Activated CD8-positive, alpha-beta T cell treated with anti-CD3 and anti-CD28 coated beads, Interleukin-2, amount 10 ng/mL, durations not matched to agents 7 days and 5 days (primary cell): Measurements from ENCODE around the gene TLE3. TPM values are rescaled to one million over a fixed set of nuclear protein-coding genes. Genes with fewer than 3 reads are reported as not detected.

Source experiments
- ATAC-seq: fragments of 150-1000 bp; cut with Tn5 transposase; one replicate; pipeline ENCODE4 v1.10.0; 2021; ENCODE audit warnings: moderate library complexity
- CTCF ChIA-PET: fragments of 350-600 bp; sonication (Branson Sonifier 250); formaldehyde crosslinking; loops from one replicate; lab custom pipeline; 2021; ENCODE audit warnings: antibody characterized with exemption; lab: Charles Lee
- POLR2A ChIA-PET: fragments of 350-600 bp; sonication (Branson Sonifier 250); formaldehyde crosslinking; loops from one replicate; lab custom pipeline; 2021; ENCODE audit warnings: antibody characterized with exemption; lab: Charles Lee
- DNase-seq: peaks from one replicate; pipeline ENCODE4 v3.0.0-alpha.2; 2020
- H3K27ac Mint-ChIP-seq: one replicate; pipeline ENCODE4 v1.8.0; 2021; ENCODE audit warnings: mild to moderate bottlenecking, mixed read lengths
- H3K27me3 Mint-ChIP-seq: one replicate; pipeline ENCODE4 v1.8.0; 2021; ENCODE audit warnings: low read depth, mixed read lengths
- H3K36me3 Mint-ChIP-seq: one replicate; pipeline ENCODE4 v1.8.0; 2021; ENCODE audit warnings: low read depth, mixed read lengths
- H3K4me1 Mint-ChIP-seq: one replicate; pipeline ENCODE4 v1.8.0; 2021; ENCODE audit warnings: low read depth, mixed read lengths
- H3K4me3 Mint-ChIP-seq: one replicate; pipeline ENCODE4 v1.8.0; 2021; ENCODE audit warnings: mild to moderate bottlenecking, mixed read lengths
- H3K9me3 Mint-ChIP-seq: one replicate; pipeline ENCODE4 v1.8.0; 2022; ENCODE audit warnings: mixed read lengths; ENCODE audit not compliant: insufficient read depth
- total RNA-seq, 2 experiments: library from RNA; stranded (reverse); gene quantifications; one replicate each; pipeline ENCODE4 v1.2.3, GENCODE V29; 2021

The TLE3 gene
- total RNA-seq, 2 experiments from 2014 or later = 64.0 to 71.1 TPM

DNA sequence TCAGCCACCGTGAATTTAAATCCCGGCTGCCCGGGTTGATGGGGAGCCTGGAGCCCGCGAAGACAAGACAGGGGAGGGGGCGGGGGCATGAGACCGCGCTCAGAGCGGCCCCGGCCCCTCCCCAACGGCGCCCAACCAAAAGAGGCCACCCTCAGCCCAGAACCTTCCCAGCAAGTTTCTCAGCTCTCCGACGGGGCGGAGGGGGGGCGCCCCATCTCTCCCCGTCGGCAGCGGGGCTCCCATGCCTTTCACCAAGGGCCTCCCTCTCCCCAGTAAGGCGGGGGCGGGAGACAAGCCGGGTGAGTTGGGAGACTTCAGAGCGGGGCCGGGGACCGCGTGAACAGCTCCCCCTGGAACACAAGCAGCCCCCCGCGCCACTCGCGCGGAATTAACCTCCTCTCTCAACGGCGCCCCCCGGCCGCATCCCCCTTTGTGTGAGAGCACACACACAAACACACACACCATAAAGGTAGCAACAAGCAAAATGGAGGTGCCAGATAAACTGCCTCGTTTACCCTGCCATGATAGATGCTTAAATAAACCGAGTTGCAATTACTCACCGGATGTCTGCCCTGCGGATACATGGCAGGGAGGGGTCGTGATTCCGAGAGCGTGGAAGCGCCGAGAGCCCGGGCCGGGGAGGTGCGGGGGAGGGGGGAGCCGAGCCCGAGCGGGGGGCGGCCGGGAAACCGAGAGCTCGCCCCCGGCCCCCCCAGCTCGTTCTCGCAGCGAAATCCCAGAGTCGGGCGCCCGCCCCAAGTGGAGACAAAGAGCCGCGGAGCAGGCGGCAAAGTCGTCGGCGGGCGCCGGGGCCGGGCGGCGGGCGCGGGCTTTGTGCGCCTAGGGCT, 1.3 kb downstream of the TLE3 start:
- H3K4me1 Mint-ChIP-seq = peaks cover 63% of the 10 kb centered on the region
- peaks cover 41% of the 10 kb centered on the region for H3K36me3 Mint-ChIP-seq
- DNase-seq = peak; percentile 58
- peaks cover 3% of the 10 kb centered on the region for H3K27me3 Mint-ChIP-seq
- POLR2A ChIA-PET = interaction anchor here (0.6 to 2.1 kb wide), 7 partner anchors 11 to 382 kb away, joined by 3 to 8 read pairs (median 5); no protein-coding TSS in a partner anchor
- no peaks in the 10 kb centered on the region for H3K9me3 Mint-ChIP-seq
- CTCF ChIA-PET = interaction anchor here (0.8 to 2.5 kb wide), 13 partner anchors 11 to 633 kb away, joined by 3 to 11 read pairs (median 4); no protein-coding TSS in a partner anchor
- H3K27ac Mint-ChIP-seq = peak overlapping the region; percentile 96
- H3K4me3 Mint-ChIP-seq = peak overlapping the region; percentile 97
- ATAC-seq = peak; percentile 1

DNA sequence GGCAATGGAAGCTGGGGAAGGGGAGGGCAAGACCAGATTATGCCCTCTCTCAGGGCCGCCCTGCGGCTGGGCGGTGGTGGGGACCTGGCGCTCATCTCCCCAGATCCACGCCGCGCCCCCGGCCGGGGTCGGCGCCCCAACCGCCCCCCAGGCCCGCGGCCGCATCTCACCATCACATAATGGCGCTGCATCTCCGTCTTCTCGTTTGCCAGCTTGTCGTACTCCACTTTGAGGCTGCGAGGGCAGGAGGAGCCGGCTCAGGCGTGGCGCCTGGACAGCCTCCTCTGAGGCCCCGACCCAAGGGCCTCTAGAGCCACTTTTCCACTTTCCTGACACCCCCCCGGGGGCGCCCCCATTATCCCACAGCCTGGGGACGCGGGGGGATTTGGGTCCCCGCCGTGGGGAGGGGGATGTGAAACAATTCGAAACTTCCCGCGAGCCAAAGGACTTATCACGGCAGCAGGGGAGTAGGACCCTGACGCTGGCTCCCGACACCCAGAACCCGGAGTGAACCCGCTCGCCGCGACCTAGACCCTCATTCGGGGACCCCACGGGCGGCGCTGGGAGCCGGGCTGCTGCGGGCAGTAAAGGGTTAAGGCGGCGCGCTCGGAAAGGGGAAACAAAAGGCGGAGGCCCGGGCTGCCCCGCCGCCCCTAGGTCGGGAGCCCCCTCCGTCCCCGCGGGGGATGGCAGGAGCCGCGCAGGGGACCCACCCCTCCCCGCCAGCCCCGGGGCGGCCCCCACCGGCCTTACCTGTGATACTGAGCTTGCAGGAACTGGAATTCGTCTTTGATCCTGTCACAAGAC, 2.1 kb downstream of the TLE3 start:
- ATAC-seq = no peak
- POLR2A ChIA-PET = interaction anchor here (1.0 to 2.1 kb wide), 7 partner anchors 9 to 441 kb away, joined by 3 to 8 read pairs (median 5); no protein-coding TSS in a partner anchor
- DNase-seq = peak; percentile 63
- H3K4me3 Mint-ChIP-seq = peak overlapping the region; percentile 97
- H3K4me1 Mint-ChIP-seq = peaks cover 63% of the 10 kb centered on the region
- CTCF ChIA-PET = interaction anchor here (0.8 to 2.5 kb wide), 12 partner anchors 10 to 633 kb away, joined by 3 to 11 read pairs (median 4); no protein-coding TSS in a partner anchor
- no peaks in the 10 kb centered on the region for H3K9me3 Mint-ChIP-seq
- H3K36me3 Mint-ChIP-seq = peaks cover 49% of the 10 kb centered on the region
- H3K27ac Mint-ChIP-seq = peak overlapping the region; percentile 96
- H3K27me3 Mint-ChIP-seq = peaks cover under 1% of the 10 kb centered on the region

- H3K4me3 Mint-ChIP-seq = peak overlapping the region; percentile 97
- H3K27ac Mint-ChIP-seq = peak overlapping the region; percentile 77
- H3K4me1 Mint-ChIP-seq = peaks cover 62% of the 10 kb centered on the region
- no peaks in the 10 kb centered on the region for H3K9me3 Mint-ChIP-seq
- peaks cover 58% of the 10 kb centered on the region for H3K36me3 Mint-ChIP-seq
- no peak for ATAC-seq
- DNase-seq = peak; percentile 33
- ChIA-PET POLR2A (interaction anchor here (1.0 to 1.3 kb wide), 2 partner anchors 8 to 442 kb away, joined by 3 to 6 read pairs; no protein-coding TSS in a partner anchor), CTCF (interaction anchor here (0.6 to 2.5 kb wide), 8 partner anchors 9 to 414 kb away, joined by 3 to 11 read pairs (median 4); no protein-coding TSS in a partner anchor)
- no peaks in the 10 kb centered on the region for H3K27me3 Mint-ChIP-seq
Measured at GRCh38 chr15:70094690-70095311, 2.9 kb downstream of the TLE3 start.

GRCh38 chr15:70093481-70094319, 4.0 kb downstream of the TLE3 start:
- ChIA-PET CTCF (interaction anchor here (0.6 to 2.2 kb wide), 5 partner anchors 8 to 416 kb away, joined by 3 to 7 read pairs (median 5); no protein-coding TSS in a partner anchor), POLR2A (interaction anchor here (1.0 kb wide), 1 partner anchor 9 kb away, joined by 4 read pairs; no protein-coding TSS in a partner anchor)
- Mint-ChIP-seq H3K27me3 (no peaks in the 10 kb centered on the region), H3K4me3 (peak overlapping the region; percentile 64), H3K9me3 (no peaks in the 10 kb centered on the region), H3K4me1 (peaks cover 64% of the 10 kb centered on the region), H3K27ac (no peak overlapping the region), H3K36me3 (peaks cover 67% of the 10 kb centered on the region)
- ATAC-seq (no peak), DNase-seq (no peak)

GRCh38 chr15:70093070-70093469, 4.6 kb downstream of the TLE3 start:
- no peaks in the 10 kb centered on the region for H3K27me3 Mint-ChIP-seq
- peaks cover 59% of the 10 kb centered on the region for H3K4me1 Mint-ChIP-seq
- DNase-seq = no peak
- no peaks in the 10 kb centered on the region for H3K9me3 Mint-ChIP-seq
- no peak overlapping the region for H3K27ac Mint-ChIP-seq
- peaks cover 72% of the 10 kb centered on the region for H3K36me3 Mint-ChIP-seq
- H3K4me3 Mint-ChIP-seq = peak overlapping the region; percentile 64
- POLR2A ChIA-PET = interaction anchor here (1.0 kb wide), 1 partner anchor 8 kb away, joined by 4 read pairs; no protein-coding TSS in a partner anchor
- CTCF ChIA-PET = interaction anchor here (2.2 kb wide), 1 partner anchor 395 kb away, joined by 5 read pairs; no protein-coding TSS in a partner anchor
- ATAC-seq = no peak

DNA sequence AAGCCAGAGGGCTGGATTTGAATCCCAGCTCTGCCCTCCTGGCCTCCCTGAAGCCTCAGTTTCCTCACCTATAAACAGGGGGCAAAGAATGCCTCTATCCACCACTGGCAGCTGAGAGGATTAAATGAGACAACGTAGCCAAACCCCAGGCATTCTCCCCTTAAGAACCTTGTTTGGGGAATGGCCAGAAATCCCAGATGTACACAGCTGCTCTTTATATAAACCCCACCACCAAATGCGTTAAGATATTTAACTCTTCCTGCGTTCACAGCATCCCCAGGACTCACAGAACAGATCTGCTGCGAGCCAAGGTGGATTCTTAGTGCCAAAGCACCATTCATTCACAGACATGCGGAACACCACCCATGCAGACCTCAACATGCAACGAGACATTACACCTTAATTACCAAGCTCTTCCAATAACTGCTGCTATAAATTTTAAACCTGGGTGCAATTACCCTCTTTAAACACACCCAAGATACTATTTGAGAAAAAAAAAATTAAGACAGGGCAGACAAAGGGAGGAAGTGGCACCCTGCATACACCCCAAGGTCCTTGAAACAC, 5.2 kb downstream of the TLE3 start:
- Mint-ChIP-seq H3K9me3 (no peaks in the 10 kb centered on the region), H3K4me1 (peaks cover 62% of the 10 kb centered on the region), H3K36me3 (peaks cover 75% of the 10 kb centered on the region), H3K27me3 (no peaks in the 10 kb centered on the region), H3K27ac (no peak overlapping the region), H3K4me3 (no peak overlapping the region)
- ChIA-PET POLR2A (interaction anchor here (1.1 to 1.3 kb wide), 2 partner anchors 69 to 337 kb away, joined by 4 read pairs; no protein-coding TSS in a partner anchor), CTCF (interaction anchor here (0.8 kb wide), 1 partner anchor 69 kb away, joined by 3 read pairs; no protein-coding TSS in a partner anchor)
- DNase-seq (no peak), ATAC-seq (no peak)

- Mint-ChIP-seq H3K4me3 (no peak overlapping the region), H3K36me3 (peaks cover 82% of the 10 kb centered on the region), H3K27ac (no peak overlapping the region), H3K4me1 (peaks cover 68% of the 10 kb centered on the region), H3K9me3 (no peaks in the 10 kb centered on the region), H3K27me3 (no peaks in the 10 kb centered on the region)
- CTCF ChIA-PET = interaction anchor here (0.8 to 1.6 kb wide), 3 partner anchors 69 to 616 kb away, joined by 3 to 4 read pairs (median 3); no protein-coding TSS in a partner anchor
- DNase-seq = peak; percentile 49
- ATAC-seq = no peak
- POLR2A ChIA-PET = interaction anchor here (1.1 to 1.3 kb wide), 3 partner anchors 12 to 336 kb away, joined by 4 to 6 read pairs (median 4); no protein-coding TSS in a partner anchor
Measured at GRCh38 chr15:70091726-70092463, 5.8 kb downstream of the TLE3 start.

DNA sequence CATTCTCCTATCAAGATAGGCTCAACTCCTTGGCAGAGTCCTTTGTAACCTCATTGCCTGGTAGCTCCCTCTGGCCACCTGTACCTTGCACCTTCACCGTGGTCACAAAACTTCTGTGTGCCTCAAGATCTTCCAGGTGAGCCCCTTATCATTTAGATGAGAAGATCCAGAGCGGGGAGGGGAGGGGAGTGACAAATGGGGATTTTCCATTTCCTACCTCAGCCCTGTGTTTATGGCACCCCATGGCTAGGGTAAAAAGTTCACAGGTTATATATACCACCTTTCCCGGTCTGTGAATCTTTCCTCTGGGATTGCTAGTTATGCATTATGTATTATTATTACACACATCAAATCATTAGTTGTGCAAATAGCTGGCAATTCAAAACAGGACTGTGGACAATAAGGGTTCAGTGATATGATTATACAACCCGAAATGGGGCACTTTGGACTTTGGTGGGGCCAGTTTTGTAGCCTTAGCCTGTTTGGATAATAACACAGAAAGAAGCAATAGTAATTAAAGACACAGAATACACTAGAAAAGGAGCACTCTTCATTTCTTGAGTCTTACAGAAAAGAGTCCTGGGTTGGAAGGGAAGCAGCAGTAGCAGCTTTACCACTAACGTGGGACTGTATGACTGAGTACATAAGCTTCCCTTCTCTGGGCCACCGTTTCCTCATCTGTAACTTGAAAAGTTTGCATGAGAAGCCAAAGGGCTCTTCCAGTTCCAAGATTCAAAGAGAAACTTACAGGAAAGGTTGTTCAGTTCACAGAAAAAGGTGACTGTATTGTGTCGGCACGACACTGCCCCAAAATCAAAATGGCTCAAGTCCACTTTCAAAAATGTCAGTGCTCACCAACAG, 7.1 kb downstream of the TLE3 start:
- ChIA-PET CTCF (interaction anchor here (1.0 to 1.6 kb wide), 5 partner anchors 9 to 615 kb away, joined by 3 to 4 read pairs (median 3); no protein-coding TSS in a partner anchor), POLR2A (interaction anchor here (0.6 to 1.1 kb wide), 2 partner anchors 10 to 625 kb away, joined by 3 to 6 read pairs; no protein-coding TSS in a partner anchor)
- Mint-ChIP-seq H3K4me3 (no peak overlapping the region), H3K27ac (no peak overlapping the region), H3K27me3 (no peaks in the 10 kb centered on the region), H3K9me3 (no peaks in the 10 kb centered on the region), H3K4me1 (peaks cover 80% of the 10 kb centered on the region), H3K36me3 (peaks cover 91% of the 10 kb centered on the region)
- ATAC-seq = no peak
- no peak for DNase-seq

DNA sequence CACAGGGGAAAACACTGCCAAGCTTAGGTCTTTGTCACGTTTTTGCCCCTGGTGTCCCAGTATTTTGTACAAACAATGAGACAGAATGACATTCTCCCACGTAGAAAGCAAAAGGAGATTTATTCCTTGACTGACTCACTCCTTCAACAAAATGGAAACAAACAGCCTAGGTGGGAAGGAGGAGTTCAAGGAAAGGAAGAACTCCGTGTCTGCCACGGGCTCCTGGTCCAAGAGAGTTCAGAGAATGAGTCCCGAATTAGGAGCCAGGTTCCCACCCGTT, 8.1 kb downstream of the TLE3 start:
- no peak overlapping the region for H3K4me3 Mint-ChIP-seq
- ATAC-seq = no peak

More for the DNA sequence above, 8.1 kb downstream of the TLE3 start:
- ChIA-PET POLR2A (interaction anchor here (1.0 kb wide), 1 partner anchor 10 kb away, joined by 3 read pairs; no protein-coding TSS in a partner anchor), CTCF (no interaction called here)
- DNase-seq = no peak
- H3K4me1 Mint-ChIP-seq = peaks cover 85% of the 10 kb centered on the region
- no peak overlapping the region for H3K27ac Mint-ChIP-seq
- no peaks in the 10 kb centered on the region for H3K9me3 Mint-ChIP-seq
- no peaks in the 10 kb centered on the region for H3K27me3 Mint-ChIP-seq
- H3K36me3 Mint-ChIP-seq = peaks cover 95% of the 10 kb centered on the region
